A673 (cell line): ENCODE data around the gene NPIPB2. TPM values are rescaled to one million over a fixed set of nuclear protein-coding genes. Genes with fewer than 3 reads are reported as not detected.

Experiments used
- BruUV-seq: library from RNA; stranded (reverse); fragments of 400-500 nt; replicated peaks from 2 replicates; lab custom pipeline; 2021; lab: Mats Ljungman, UMichigan
- CTCF ChIA-PET: fragments of 300-600 bp; sonication (Branson Sonifier 250); formaldehyde crosslinking; loops from one replicate; lab custom pipeline; 2022; ENCODE audit warnings: antibody characterized with exemption; lab: Charles Lee
- POLR2A ChIA-PET: fragments of 300-600 bp; sonication (Branson Sonifier 250); formaldehyde crosslinking; loops from one replicate; lab custom pipeline; 2022; ENCODE audit warnings: antibody characterized with exemption; ENCODE audit not compliant: low non-redundant PET; lab: Charles Lee
- DNase-seq: peaks from one replicate; pipeline ENCODE4 v3.0.0-alpha.2; 2015; ENCODE audit warnings: low spot score
- H3K27ac ChIP-seq: fragments of 200-600 bp; sonication (generic); 2 replicates; pipeline ENCODE4 v1.5.1; 2016; ENCODE audit warnings: mixed run types, low read depth, mild to moderate bottlenecking, mixed read lengths, antibody characterized with exemption, low read length; ENCODE audit not compliant: poor library complexity, severe bottlenecking
- H3K27me3 ChIP-seq: fragments of 200-600 bp; sonication (generic); replicated peaks from 2 replicates; pipeline ENCODE4 v1.6.1; 2017; ENCODE audit warnings: mixed run types, low read depth, mild to moderate bottlenecking, mixed read lengths, antibody characterized with exemption, low read length; ENCODE audit not compliant: insufficient read depth, poor library complexity
- H3K36me3 ChIP-seq: fragments of 200-600 bp; sonication (generic); 2 replicates; pipeline ENCODE4 v1.6.1; 2016; ENCODE audit warnings: mixed run types, mild to moderate bottlenecking, mixed read lengths, antibody characterized with exemption, low read length; ENCODE audit not compliant: insufficient read depth, poor library complexity, severe bottlenecking
- H3K4me1 ChIP-seq: fragments of 200-600 bp; sonication (generic); 2 replicates; pipeline ENCODE4 v1.6.1; 2017; ENCODE audit warnings: mixed run types, mild to moderate bottlenecking, mixed read lengths, antibody characterized with exemption, low read length; ENCODE audit not compliant: insufficient read depth, poor library complexity, severe bottlenecking
- H3K4me3 ChIP-seq: fragments of 200-600 bp; sonication (generic); 2 replicates; pipeline ENCODE4 v1.5.1; 2016; ENCODE audit warnings: low read depth, mixed run types, mild to moderate bottlenecking, mixed read lengths, low read length; ENCODE audit not compliant: poor library complexity, severe bottlenecking
- H3K9me3 ChIP-seq: fragments of 200-600 bp; sonication (generic); 2 replicates; pipeline ENCODE4 v1.6.1; 2016; ENCODE audit warnings: mixed run types, low read depth, mild to moderate bottlenecking, mixed read lengths, antibody characterized with exemption, low read length; ENCODE audit not compliant: poor library complexity, severe bottlenecking
- EZH2 ChIP-seq: fragments of 200-600 bp; sonication (generic); IDR thresholded peaks from 2 replicates; pipeline ENCODE4 v1.6.1; 2017; ENCODE audit warnings: borderline replicate concordance, low read depth, mild to moderate bottlenecking, mixed read lengths, antibody characterized with exemption, low read length; ENCODE audit not compliant: poor library complexity, severe bottlenecking
- intact Hi-C: fragments of 100-400 bp; cut with micrococcal nuclease; formaldehyde crosslinking; loops from one replicate; pipeline ENCODE4 v1.10.0; 2022; ENCODE audit not compliant: unreplicated experiment
- total RNA-seq: library from RNA; stranded (reverse); gene quantifications from 2 replicates; pipeline ENCODE4 v1.2.3, GENCODE V29; 2021
- TF ChIP-seq, protein P1 (sequence below): fragments of 300-800, 200-600 bp; sonication (generic); conservative IDR thresholded peaks from 2 replicates; pipeline ENCODE4 v1.5.1; 2017; ENCODE audit warnings: low read depth, mild to moderate bottlenecking, antibody characterized with exemption, low read length, moderate library complexity, mixed read lengths

Gene NPIPB2
- total RNA-seq, 1 experiment from 2014 or later = 9.6 TPM

DNA sequence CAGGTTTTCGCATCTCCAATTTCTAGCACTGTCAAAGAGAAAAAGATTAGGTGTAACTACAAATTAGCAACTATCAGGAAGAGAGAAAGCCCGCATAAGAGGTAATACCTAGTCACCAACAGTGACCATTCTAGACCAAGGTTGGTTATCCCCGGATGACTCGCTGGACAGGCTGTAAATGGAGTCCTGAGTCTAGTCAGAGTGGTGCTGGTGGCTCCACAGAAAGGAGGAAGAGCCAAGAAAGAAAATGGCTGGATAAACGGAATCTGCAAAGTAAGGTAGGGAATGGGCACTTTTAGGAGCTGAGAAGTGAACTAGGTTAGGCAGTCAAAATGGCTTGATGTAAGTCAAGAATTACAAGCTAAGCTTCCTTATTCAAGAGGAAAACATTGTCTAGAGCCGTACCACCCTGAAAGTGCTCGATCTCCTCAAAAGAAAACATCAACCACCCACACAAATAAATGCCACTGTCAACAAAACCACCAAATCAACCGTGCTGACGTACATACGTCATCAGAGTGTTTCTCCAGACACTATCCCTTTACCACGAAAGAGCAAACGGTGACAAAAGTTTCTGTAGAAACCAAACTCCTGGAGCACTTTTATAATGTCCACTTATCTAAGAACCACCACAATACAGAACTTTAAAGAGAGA lies 28.3 kb downstream of the NPIPB2 start:
- BruUV-seq = no TSS peak
- Histone ChIP-seq H3K4me3 (peak overlapping the region; percentile 96), H3K27ac (peak overlapping the region; percentile 88), H3K36me3 (no peaks in the 10 kb centered on the region), H3K27me3 (no peaks in the 10 kb centered on the region), H3K9me3 (no peaks in the 10 kb centered on the region), H3K4me1 (peaks cover 24% of the 10 kb centered on the region)
- TF ChIP-seq EZH2 = no peak
- TF ChIP-seq, protein P1, sequence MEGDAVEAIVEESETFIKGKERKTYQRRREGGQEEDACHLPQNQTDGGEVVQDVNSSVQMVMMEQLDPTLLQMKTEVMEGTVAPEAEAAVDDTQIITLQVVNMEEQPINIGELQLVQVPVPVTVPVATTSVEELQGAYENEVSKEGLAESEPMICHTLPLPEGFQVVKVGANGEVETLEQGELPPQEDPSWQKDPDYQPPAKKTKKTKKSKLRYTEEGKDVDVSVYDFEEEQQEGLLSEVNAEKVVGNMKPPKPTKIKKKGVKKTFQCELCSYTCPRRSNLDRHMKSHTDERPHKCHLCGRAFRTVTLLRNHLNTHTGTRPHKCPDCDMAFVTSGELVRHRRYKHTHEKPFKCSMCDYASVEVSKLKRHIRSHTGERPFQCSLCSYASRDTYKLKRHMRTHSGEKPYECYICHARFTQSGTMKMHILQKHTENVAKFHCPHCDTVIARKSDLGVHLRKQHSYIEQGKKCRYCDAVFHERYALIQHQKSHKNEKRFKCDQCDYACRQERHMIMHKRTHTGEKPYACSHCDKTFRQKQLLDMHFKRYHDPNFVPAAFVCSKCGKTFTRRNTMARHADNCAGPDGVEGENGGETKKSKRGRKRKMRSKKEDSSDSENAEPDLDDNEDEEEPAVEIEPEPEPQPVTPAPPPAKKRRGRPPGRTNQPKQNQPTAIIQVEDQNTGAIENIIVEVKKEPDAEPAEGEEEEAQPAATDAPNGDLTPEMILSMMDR = no peak
- intact Hi-C loops = loop anchor here (2.0 kb wide), 1 partner anchor 63 kb away; the partner anchor contains the start of gene SNX29
- ChIA-PET POLR2A (no interaction called here), CTCF (no interaction called here)
- DNase-seq = no peak

DNA sequence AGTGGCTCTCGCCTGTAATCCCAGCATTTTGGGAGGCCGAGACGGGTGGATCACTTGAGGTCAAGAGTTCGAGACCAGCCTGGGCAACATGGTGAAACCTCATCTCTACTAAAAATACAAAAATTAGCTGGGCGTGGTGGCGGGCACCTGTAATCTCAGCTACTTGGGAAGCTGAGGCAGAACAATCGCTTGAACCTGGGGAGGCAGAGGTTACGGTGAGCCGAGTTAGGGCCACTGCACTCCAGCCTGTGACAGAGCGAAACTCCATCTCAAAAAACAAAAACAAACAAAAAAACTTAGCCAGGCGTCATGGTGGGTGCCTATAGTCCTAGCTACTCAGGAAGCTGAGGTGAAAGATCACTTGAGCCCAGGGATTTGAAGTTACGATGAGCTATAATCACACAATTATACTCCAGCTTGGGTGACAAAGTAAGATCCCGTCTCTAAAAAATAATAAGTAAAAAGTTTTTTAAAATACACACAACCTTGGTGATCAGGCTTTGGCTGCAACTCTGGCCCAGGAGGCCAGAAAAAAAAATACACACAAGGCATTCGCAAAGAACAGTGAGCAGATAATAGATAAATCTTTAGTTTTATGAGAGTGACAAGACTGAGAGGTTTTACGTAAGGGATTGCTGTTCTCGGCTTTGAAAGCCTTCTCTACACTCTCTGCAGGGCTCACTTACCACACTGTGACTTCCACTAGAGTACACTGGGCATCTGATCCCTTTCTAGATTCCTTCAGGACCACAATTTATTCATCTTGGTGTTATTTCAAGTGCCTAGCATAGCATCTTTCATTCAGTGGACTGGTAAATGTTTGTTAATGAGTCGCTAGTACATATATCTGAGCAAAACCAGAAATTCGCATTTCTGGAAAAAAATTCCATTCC lies 31.9 kb downstream of the NPIPB2 start:
- Histone ChIP-seq H3K27me3 (no peaks in the 10 kb centered on the region), H3K4me3 (no peak overlapping the region), H3K36me3 (peaks cover 5% of the 10 kb centered on the region), H3K9me3 (no peaks in the 10 kb centered on the region), H3K27ac (peak overlapping the region; percentile 49), H3K4me1 (peaks cover 24% of the 10 kb centered on the region)
- no TSS peak for BruUV-seq
- POLR2A ChIA-PET = no interaction called here
- intact Hi-C loops = no loop called here
- TF ChIP-seq EZH2 = no peak
- TF ChIP-seq, protein P1 = no peak
- no peak for DNase-seq
- CTCF ChIA-PET = no interaction called here

DNA sequence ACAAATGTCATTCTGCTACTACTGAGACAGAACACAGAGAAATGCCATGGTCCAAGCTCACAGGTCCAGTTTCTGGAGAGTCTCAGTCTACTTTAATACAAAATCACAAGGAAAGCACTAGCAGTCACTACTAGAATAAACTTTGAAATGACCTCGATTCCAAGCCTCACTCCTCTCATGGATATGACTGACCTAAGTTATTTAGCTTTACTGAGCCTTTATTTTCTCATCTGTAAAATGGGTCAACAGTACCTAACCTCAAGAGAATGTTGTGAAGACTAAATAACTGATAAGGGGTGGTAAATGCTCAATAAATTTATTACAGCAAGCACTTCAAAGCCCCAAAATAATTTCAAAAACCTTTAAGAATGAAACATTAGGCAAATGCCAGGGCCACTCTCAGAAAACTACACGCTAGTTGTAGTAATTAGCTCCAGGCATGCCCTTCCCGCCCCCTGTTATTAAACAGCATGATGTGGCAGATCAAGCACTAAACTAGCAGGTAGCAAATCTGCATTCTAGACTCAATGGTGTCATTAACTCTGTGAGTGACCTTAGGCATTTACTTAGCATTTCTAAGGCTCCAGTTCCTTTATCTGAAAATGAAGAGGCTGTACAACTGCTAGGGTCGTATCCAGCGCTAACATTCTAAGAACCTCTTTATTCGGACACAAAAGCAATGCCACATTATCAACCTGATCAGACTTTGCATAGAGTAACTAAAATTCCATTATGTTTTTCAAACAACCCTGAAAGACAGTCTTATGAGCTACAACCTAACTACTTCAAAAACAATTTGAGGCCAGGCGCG lies 34.5 kb downstream of the NPIPB2 start:
- TF ChIP-seq, protein P1 = no peak
- no peak for TF ChIP-seq EZH2
- ChIA-PET CTCF (no interaction called here), POLR2A (no interaction called here)
- no peaks in the 10 kb centered on the region for H3K27me3 ChIP-seq
- no peaks in the 10 kb centered on the region for H3K9me3 ChIP-seq
- no peak overlapping the region for H3K4me3 ChIP-seq
- peaks cover 5% of the 10 kb centered on the region for H3K36me3 ChIP-seq
- BruUV-seq = no TSS peak
- no peak overlapping the region for H3K27ac ChIP-seq
- no peak for DNase-seq
- H3K4me1 ChIP-seq = peaks cover 11% of the 10 kb centered on the region
- intact Hi-C loops = no loop called here
